ENCODE data around the gene CYTH3. TPM values are rescaled to one million over a fixed set of nuclear protein-coding genes. Genes with fewer than 3 reads are reported as not detected.

Gene CYTH3
- total RNA-seq (10 to 100 TPM; 16.2 to 27.9 (median 23.2) TPM), polyA plus RNA-seq (10 to 100 TPM; 15.9 to 17.0 TPM)
- long read RNA-seq, donor 1, full-length matches to known transcripts = 44 of 70 reads
- long read RNA-seq, donor 1, partial matches to known transcripts = 8 of 70 reads
- long read RNA-seq, donor 1, other reads (novel, unspliced or antisense) = 18 of 70 reads
- long read RNA-seq, donor 2, full-length matches to known transcripts = 46 of 85 reads
- long read RNA-seq, donor 2, partial matches to known transcripts = 15 of 85 reads
- long read RNA-seq, donor 2, other reads (novel, unspliced or antisense) = 24 of 85 reads
- long read RNA-seq, donor 3, full-length matches to known transcripts = 11 of 47 reads
- long read RNA-seq, donor 3, partial matches to known transcripts = 8 of 47 reads
- long read RNA-seq, donor 3, other reads (novel, unspliced or antisense) = 28 of 47 reads

DNA sequence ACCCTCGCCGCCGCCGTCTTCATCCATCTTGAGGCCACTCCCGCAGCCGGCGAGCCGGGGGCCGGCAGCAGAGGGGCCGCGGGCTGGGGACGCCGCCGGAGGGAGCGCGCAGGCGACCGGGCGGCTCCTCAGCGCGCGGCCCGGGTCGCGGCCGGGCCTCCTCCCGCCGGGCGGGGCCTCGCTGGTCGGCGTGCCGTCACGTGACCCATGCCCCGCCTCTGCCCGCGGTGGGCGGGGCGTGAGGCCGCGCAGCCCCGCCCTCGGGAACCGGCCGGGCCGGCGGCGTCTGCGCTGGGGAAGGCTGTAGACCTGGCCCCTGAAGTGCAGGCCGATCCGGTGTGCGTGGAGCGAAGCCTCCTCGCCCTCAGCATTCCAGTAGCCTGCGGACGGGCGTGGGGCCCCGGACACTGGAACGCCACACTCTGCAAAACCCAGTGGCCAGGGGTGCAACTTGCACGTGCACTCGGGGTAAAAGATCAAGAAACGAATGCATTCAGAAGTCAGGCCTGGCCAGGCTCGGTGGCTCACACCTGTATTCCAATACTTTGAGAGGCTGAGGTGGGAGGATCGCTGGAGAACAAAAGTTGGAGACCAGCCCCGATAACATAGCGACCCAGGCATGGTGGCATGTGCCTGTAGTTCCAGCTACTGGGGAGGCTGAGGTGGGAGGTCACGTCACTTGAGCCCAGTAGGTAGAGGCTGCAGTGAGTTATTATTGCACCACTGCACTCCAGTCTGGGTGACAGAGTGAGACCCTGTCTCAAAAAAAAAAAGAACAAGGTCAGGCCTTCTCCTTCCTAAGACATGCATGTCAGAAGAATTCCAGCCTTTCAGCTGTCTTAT is at the start of gene CYTH3:
Gene CYTH3, minus strand, starts transcription at position 144 of the 843 bp plus-strand sequence. Its CDS starts 117 bp downstream, at position 27.
- WGBS, 2 donors = 5 to 11% methylated on average over 40 to 67 of the region's 67 CpGs
- no peaks in the 10 kb centered on the region for H3K9me3 ChIP-seq
- peak within 1 kb of the TSS; percentile 84 to 93 (median 90) for H3K27ac ChIP-seq
- no peaks in the 10 kb centered on the region for H3K36me3 ChIP-seq
- peak in 1 of 9 donors; percentile 9 for TF ChIP-seq CTCF (IDR thresholded peaks at IDR 0.05)
- peaks cover 0 to 40% (median 34%) of the 10 kb centered on the region in 9 donors for H3K4me1 ChIP-seq
- H3K4me3 ChIP-seq = peak within 1 kb of the TSS; percentile 80 to 99 (median 94)
- peaks cover 0 to 12% (median 0%) of the 10 kb centered on the region in 7 donors for H3K27me3 ChIP-seq
- intact Hi-C loops (cut with DNase I) = loop anchor here in 8 of 10 donors (5.0 to 10.0 kb wide), 7 partner anchors 40 to 110 kb away; no protein-coding TSS in a partner anchor
- DNase-seq (peak; percentile 70 to 86), ATAC-seq (peak; percentile 88 to 97 (median 94))

- Histone ChIP-seq H3K36me3 (no peaks in the 10 kb centered on the region), H3K4me1 (peaks cover 3 to 36% (median 23%) of the 10 kb centered on the region in 9 donors), H3K4me3 (no peak overlapping the region), H3K27me3 (no peaks in the 10 kb centered on the region), H3K9me3 (no peaks in the 10 kb centered on the region), H3K27ac (no peak overlapping the region)
- no peak for TF ChIP-seq CTCF (IDR thresholded peaks at IDR 0.05)
- ATAC-seq (no peak), DNase-seq (no peak)
- WGBS, 2 donors = 16 to 26% methylated on average over 1 of the region's 1 CpG
- intact Hi-C loops (cut with DNase I) = loop anchor here in 7 of 10 donors (5.0 to 10.0 kb wide), 7 partner anchors 48 to 534 kb away; partner anchors contain the start of gene CYTH3 (in 2 of the 7)
Measured at GRCh38 chr7:6320791-6321190, 48.4 kb upstream of the CYTH3 start.

GRCh38 chr7:6317797-6318438 is 45.5 kb upstream of the CYTH3 start:
- peak overlapping the region in 8 of 10 donors; percentile 5 to 40 (median 22) for H3K4me3 ChIP-seq
- H3K27me3 ChIP-seq = no peaks in the 10 kb centered on the region
- no peak for TF ChIP-seq CTCF (IDR thresholded peaks at IDR 0.05)
- WGBS, 2 donors = 31 to 45% methylated on average over 16 of the region's 16 CpGs
- DNase-seq (peak; percentile 52 to 79), ATAC-seq (peak; percentile 85 to 96 (median 94))
- H3K27ac ChIP-seq = peak overlapping the region; percentile 4 to 85 (median 73)
- peaks cover 3 to 32% (median 18%) of the 10 kb centered on the region in 9 donors for H3K4me1 ChIP-seq
- no peaks in the 10 kb centered on the region for H3K9me3 ChIP-seq
- intact Hi-C loops (cut with DNase I) = loop anchor here in 6 of 10 donors (2.0 to 5.0 kb wide), 4 partner anchors 41 to 157 kb away; partner anchors contain the start of gene CYTH3 (in 3 of the 6)
- H3K36me3 ChIP-seq = no peaks in the 10 kb centered on the region

Data from heart right ventricle (tissue), 16 donors.